Thyroid gland (tissue), 4 donors: Measurements from ENCODE around the gene ARHGEF38.

ENCODE experiments used
- POLR2A ChIP-seq, 2 donors: fragments of 450-650 bp; IDR thresholded peaks; one replicate each; pipeline ENCODE4 v1.6.1; 2017; ENCODE audit warnings: antibody characterized with exemption in 2 of 2, mild to moderate bottlenecking in 2 of 2, moderate library complexity in 1 of 2
- TF ChIP-seq, protein P1 (sequence below), 6 experiments: fragments of 200-600 bp in 3 of 6; fragments of 450-650 bp in 3 of 6; sonication (generic) in 3 of 6; IDR thresholded peaks; one replicate each; pipeline ENCODE4 v1.5.1; 2016 to 2019; ENCODE audit warnings: antibody characterized with exemption in 6 of 6, mild to moderate bottlenecking in 2 of 6, inconsistent platforms in 1 of 6, moderate library complexity in 1 of 6

- TF ChIP-seq, protein P1, sequence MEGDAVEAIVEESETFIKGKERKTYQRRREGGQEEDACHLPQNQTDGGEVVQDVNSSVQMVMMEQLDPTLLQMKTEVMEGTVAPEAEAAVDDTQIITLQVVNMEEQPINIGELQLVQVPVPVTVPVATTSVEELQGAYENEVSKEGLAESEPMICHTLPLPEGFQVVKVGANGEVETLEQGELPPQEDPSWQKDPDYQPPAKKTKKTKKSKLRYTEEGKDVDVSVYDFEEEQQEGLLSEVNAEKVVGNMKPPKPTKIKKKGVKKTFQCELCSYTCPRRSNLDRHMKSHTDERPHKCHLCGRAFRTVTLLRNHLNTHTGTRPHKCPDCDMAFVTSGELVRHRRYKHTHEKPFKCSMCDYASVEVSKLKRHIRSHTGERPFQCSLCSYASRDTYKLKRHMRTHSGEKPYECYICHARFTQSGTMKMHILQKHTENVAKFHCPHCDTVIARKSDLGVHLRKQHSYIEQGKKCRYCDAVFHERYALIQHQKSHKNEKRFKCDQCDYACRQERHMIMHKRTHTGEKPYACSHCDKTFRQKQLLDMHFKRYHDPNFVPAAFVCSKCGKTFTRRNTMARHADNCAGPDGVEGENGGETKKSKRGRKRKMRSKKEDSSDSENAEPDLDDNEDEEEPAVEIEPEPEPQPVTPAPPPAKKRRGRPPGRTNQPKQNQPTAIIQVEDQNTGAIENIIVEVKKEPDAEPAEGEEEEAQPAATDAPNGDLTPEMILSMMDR (IDR thresholded peaks at IDR 0.05): no peak
- no peak for TF ChIP-seq POLR2A (IDR thresholded peaks at IDR 0.05)
Observed at GRCh38 chr4:105662935-105663675, 110.7 kb downstream of the ARHGEF38 start.
